ENCODE data around the gene FRAT2.

Gene FRAT2

GRCh38 chr10:97319671-97320479, 14.7 kb downstream of the FRAT2 start:
- Histone ChIP-seq H3F3A (ENCODE audit: control insufficient read depth, insufficient read depth) (0 out of 2 replicates have a peak, but pooled peaks cover 3% of the 10 kb centered on the region), H3K27ac (ENCODE audit: low read depth, low read length) (no peak overlapping the region), H3K9me2 (replicated peaks; ENCODE audit: control insufficient read depth, low read length) (no peaks in the 10 kb centered on the region), H3K36me3 (ENCODE audit: control insufficient read depth, low read length) (no peaks in the 10 kb centered on the region), H3K9me3 (ENCODE audit: control insufficient read depth, insufficient read depth, low read length) (no peaks in the 10 kb centered on the region), H3K4me1 (ENCODE audit: control insufficient read depth, low read length) (peaks cover 22% of the 10 kb centered on the region), H3K4me2 (ENCODE audit: low read length) (peak overlapping the region; percentile 98), H3K27me3 (ENCODE audit: control insufficient read depth, low read length) (peaks cover 11% of the 10 kb centered on the region), H3K79me2 (ENCODE audit: control insufficient read depth, low read length) (peaks cover 4% of the 10 kb centered on the region), H3K4me3 (ENCODE audit: low read length) (peak overlapping the region; percentile 92), H4K20me1 (ENCODE audit: control insufficient read depth, insufficient read depth, low read depth, low read length) (no peaks in the 10 kb centered on the region)
- TF ChIP-seq CTCF (IDR thresholded peaks at IDR 0.05; ENCODE audit: low read depth, low read length, poor library complexity, severe bottlenecking): peak; percentile 44
- TF ChIP-seq EZH2phosphoT487 (IDR thresholded peaks at IDR 0.05; ENCODE audit: borderline replicate concordance, low read length): no peak

- Histone ChIP-seq H4K20me1 (ENCODE audit: control insufficient read depth, insufficient read depth, low read depth, low read length) (no peaks in the 10 kb centered on the region), H3K27me3 (ENCODE audit: control insufficient read depth, low read length) (peaks cover 11% of the 10 kb centered on the region), H3K36me3 (ENCODE audit: control insufficient read depth, low read length) (no peaks in the 10 kb centered on the region)
Observed at GRCh38 chr10:97318772-97319651, 15.5 kb downstream of the FRAT2 start, which contains the start of gene FRAT1. FRAT1 (plus strand) TSS chr10:97319271; CDS start chr10:97319454, 183 bp downstream.

GRCh38 chr10:97314671-97315070, 19.9 kb downstream of the FRAT2 start:
- Histone ChIP-seq H3K4me1 (ENCODE audit: control insufficient read depth, low read length) (peaks cover 4% of the 10 kb centered on the region; the same call in 1 of the 2 replicates), H4K20me1 (ENCODE audit: control insufficient read depth, insufficient read depth, low read depth, low read length) (no peaks in the 10 kb centered on the region), H3K9me2 (replicated peaks; ENCODE audit: control insufficient read depth, low read length) (no peaks in the 10 kb centered on the region), H3K36me3 (ENCODE audit: control insufficient read depth, low read length) (no peaks in the 10 kb centered on the region), H3K27me3 (ENCODE audit: control insufficient read depth, low read length) (no peaks in the 10 kb centered on the region), H3K4me2 (ENCODE audit: low read length) (no peak overlapping the region), H3K27ac (ENCODE audit: low read depth, low read length) (no peak overlapping the region), H3F3A (ENCODE audit: control insufficient read depth, insufficient read depth) (no peaks in the 10 kb centered on the region), H3K9me3 (ENCODE audit: control insufficient read depth, insufficient read depth, low read length) (no peaks in the 10 kb centered on the region), H3K79me2 (ENCODE audit: control insufficient read depth, low read length) (no peaks in the 10 kb centered on the region), H3K4me3 (ENCODE audit: low read length) (no peak overlapping the region)
- TF ChIP-seq EZH2phosphoT487 (IDR thresholded peaks at IDR 0.05; ENCODE audit: borderline replicate concordance, low read length) (no peak), CTCF (IDR thresholded peaks at IDR 0.05; ENCODE audit: low read depth, low read length, poor library complexity, severe bottlenecking) (no peak)

More at GRCh38 chr10:97318772-97319651, 15.5 kb downstream of the FRAT2 start, which contains the start of gene FRAT1:
- H3K27ac ChIP-seq (ENCODE audit: low read depth, low read length): peak within 1 kb of the TSS; percentile 60
- no peaks in the 10 kb centered on the region for H3K9me3 ChIP-seq (ENCODE audit: control insufficient read depth, insufficient read depth, low read length)
- peak within 1 kb of the TSS; percentile 98 for H3K4me2 ChIP-seq (ENCODE audit: low read length)
- TF ChIP-seq CTCF (IDR thresholded peaks at IDR 0.05; ENCODE audit: low read depth, low read length, poor library complexity, severe bottlenecking) (no peak), EZH2phosphoT487 (IDR thresholded peaks at IDR 0.05; ENCODE audit: borderline replicate concordance, low read length) (no peak)
- H3K79me2 ChIP-seq (ENCODE audit: control insufficient read depth, low read length): peaks cover 4% of the 10 kb centered on the region
- no peaks in the 10 kb centered on the region for H3K9me2 ChIP-seq (replicated peaks; ENCODE audit: control insufficient read depth, low read length)
- H3F3A ChIP-seq (ENCODE audit: control insufficient read depth, insufficient read depth): 0 out of 2 replicates have a peak, but pooled peaks cover 3% of the 10 kb centered on the region
- H3K4me1 ChIP-seq (ENCODE audit: control insufficient read depth, low read length): peaks cover 22% of the 10 kb centered on the region
- peak within 1 kb of the TSS; percentile 92 for H3K4me3 ChIP-seq (ENCODE audit: low read length)
